HepG2 (cell line): ENCODE measurements around the gene STK32C. TPM values are rescaled to one million over a fixed set of nuclear protein-coding genes. Genes with fewer than 3 reads are reported as not detected.

Experiments
- ATAC-seq: fragments of 200-7000 bp; cut with Tn5 transposase; 3 replicates; pipeline ENCODE4 v1.9.1; 2020; ENCODE audit warnings: mild to moderate bottlenecking, moderate library complexity
- BruUV-seq: library from RNA; stranded (reverse); fragments of 400-500 nt; replicated peaks from 2 replicates; lab custom pipeline; 2021; lab: Mats Ljungman, UMichigan
- CTCF ChIA-PET: fragments of 300-600 bp; formaldehyde crosslinking; extraction: SDS; loops from one replicate; lab custom pipeline; 2021; ENCODE audit warnings: low total read pairs, inconsistent platforms, low intra/inter-chr PET ratio; lab: Yijun Ruan, JAX
- POLR2A ChIA-PET: fragments of 350-600 bp; sonication (Branson Sonifier 250); formaldehyde crosslinking; loops from one replicate; lab custom pipeline; 2020; ENCODE audit warnings: antibody characterized with exemption, inconsistent platforms; lab: Yijun Ruan, JAX
- DNase-seq: peaks from one replicate; pipeline ENCODE4 v3.0.0-alpha.2; 2015; ENCODE audit warnings: low spot score
- FAIRE-seq: peaks from 3 replicates; lab custom pipeline; 2011; peaks lifted over from hg19 to GRCh38; lab: Jason Lieb, UNC
- H2AFZ ChIP-seq: one replicate; pipeline ENCODE4 v1.6.1; 2011; ENCODE audit warnings: low read length, inconsistent platforms
- H3K27ac ChIP-seq: fragments of 300-600 bp; 3 replicates; pipeline ENCODE4 v1.8.0; 2011; ENCODE audit warnings: mixed run types, mild to moderate bottlenecking, mixed read lengths, low read length, inconsistent platforms; ENCODE audit not compliant: insufficient read depth; ENCODE audit errors: extremely low read length
- H3K27me3 ChIP-seq, 2 experiments: fragments of 200-600 bp in 1 of 2; 2 replicates in 1 of 2; 3 replicates in 1 of 2; pipeline versions ENCODE4 v1.6.0 to v1.8.0; 2011; ENCODE audit warnings: low read length in 2 of 2, mild to moderate bottlenecking in 2 of 2, moderate library complexity in 2 of 2, inconsistent platforms in 1 of 2; ENCODE audit not compliant: insufficient read depth in 2 of 2, control insufficient read depth in 1 of 2
- H3K36me3 ChIP-seq, 2 experiments: fragments of 200-600 bp in 1 of 2; replicated peaks in 1 of 2; 2 replicates in 1 of 2; 3 replicates in 1 of 2; pipeline versions ENCODE4 v1.5.1 to v1.8.0; 2011; ENCODE audit warnings: low read length in 2 of 2, inconsistent platforms in 1 of 2; ENCODE audit not compliant: insufficient read depth in 2 of 2, control insufficient read depth in 1 of 2
- H3K4me1 ChIP-seq: 2 replicates; pipeline ENCODE4 v1.5.1; 2012; ENCODE audit warnings: low read length, inconsistent platforms; ENCODE audit not compliant: insufficient read depth
- H3K4me2 ChIP-seq: 2 replicates; pipeline ENCODE4 v1.6.0; 2011; ENCODE audit warnings: low read depth, low read length, inconsistent platforms
- H3K4me3 ChIP-seq, 3 experiments: fragments of 200-600 bp in 1 of 3; sonication (generic), shearing (Covaris generic) in 1 of 3; replicated peaks in 1 of 3; 2 replicates each; pipeline ENCODE4 v1.5.1; 2011 to 2016; ENCODE audit warnings: low read length in 3 of 3, inconsistent platforms in 2 of 3, low read depth in 2 of 3, mild to moderate bottlenecking in 2 of 3, control low read depth in 1 of 3, mixed read lengths in 1 of 3; ENCODE audit not compliant: insufficient read depth in 1 of 3
- H3K79me2 ChIP-seq: one replicate; pipeline ENCODE4 v1.6.1; 2011; ENCODE audit warnings: low read length, inconsistent platforms; ENCODE audit not compliant: insufficient read depth
- H3K9ac ChIP-seq: 2 replicates; pipeline ENCODE4 v1.6.0; 2011; ENCODE audit warnings: mild to moderate bottlenecking, low read depth, low read length, inconsistent platforms; ENCODE audit not compliant: insufficient read depth
- H3K9me3 ChIP-seq: 2 replicates; pipeline ENCODE4 v1.5.1; 2012; ENCODE audit warnings: mild to moderate bottlenecking, low read length
- H4K20me1 ChIP-seq: 2 replicates; pipeline ENCODE4 v1.6.0; 2011; ENCODE audit warnings: inconsistent platforms, mild to moderate bottlenecking, low read length, moderate library complexity; ENCODE audit not compliant: insufficient read depth
- BATF2 ChIP-seq: sonication (generic); formaldehyde crosslinking; IDR thresholded peaks from 2 replicates; pipeline ENCODE4 v1.8.0; 2022; ENCODE audit warnings: mild to moderate bottlenecking, missing genetic modification reagents, moderate library complexity
- CEBPB ChIP-seq: IDR thresholded peaks from 2 replicates; pipeline ENCODE4 v1.6.1; 2011; ENCODE audit warnings: low read depth, low read length, improper control_type of control experiment, borderline replicate concordance
- HMGXB3 ChIP-seq: sonication (generic); formaldehyde crosslinking; IDR thresholded peaks from 2 replicates; pipeline ENCODE4 v1.4.0; 2020; ENCODE audit warnings: missing genetic modification reagents, borderline replicate concordance
- RAD51 ChIP-seq: fragments of 450-650 bp; IDR thresholded peaks from 2 replicates; pipeline ENCODE4 v1.6.1; 2016; ENCODE audit warnings: borderline replicate concordance
- SSRP1 ChIP-seq: IDR thresholded peaks from 2 replicates; pipeline ENCODE4 v1.6.1; 2016; ENCODE audit warnings: control low read depth
- ZNF513 ChIP-seq: sonication (generic); formaldehyde crosslinking; conservative IDR thresholded peaks from 2 replicates; pipeline ENCODE4 v1.5.0; 2020; ENCODE audit warnings: missing genetic modification reagents
- ZNF724P ChIP-seq: sonication (generic); formaldehyde crosslinking; IDR thresholded peaks from 2 replicates; pipeline ENCODE4 v1.8.0; 2022; ENCODE audit warnings: missing genetic modification reagents, borderline replicate concordance
- ZNF780A ChIP-seq: sonication (generic); formaldehyde crosslinking; IDR thresholded peaks from 2 replicates; pipeline ENCODE4 v1.8.0; 2022; ENCODE audit warnings: mild to moderate bottlenecking, missing genetic modification reagents, moderate library complexity
- WGBS: methylation state at CpG from one replicate; pipeline ENCODE4 v1.1.6; 2017; ENCODE audit warnings: low lambda C conversion rate; 5-methylcytosine and 5-hydroxymethylcytosine counted together
- in situ Hi-C: cut with HindIII; loops from 2 replicates; pipeline ENCODE4 v1.10.0; 2017; ENCODE audit warnings: low pct_unique_long_range_greater_than_20kb; ENCODE audit not compliant: extremely low pct_ligation_motif_present
- intact Hi-C: fragments of 100-400 bp; cut with micrococcal nuclease; formaldehyde crosslinking; loops from one replicate; pipeline ENCODE4 v1.10.0; 2022; ENCODE audit not compliant: unreplicated experiment
- polyA plus RNA-seq, 8 experiments: library from polyadenylated mRNA; depleted of rRNA in 3 of 8; stranded (reverse) in 7 of 8; unstranded in 1 of 8; fragments of >200 nt; fragmentation: Illumina TruSeq in 4 of 8; extraction: Trizol in 4 of 8; gene quantifications; 2 replicates each; pipeline versions ENCODE4 v1.2.1 to v1.2.3, GENCODE V29; 2011 to 2016; ENCODE audit warnings: low read depth in 4 of 8, missing spikeins in 1 of 8, mixed read lengths in 1 of 8; ENCODE audit not compliant: insufficient read depth in 1 of 8
- total RNA-seq, 5 experiments: library from RNA; depleted of rRNA; stranded (reverse); fragments of >200 nt; fragmentation: Illumina TruSeq; extraction: Trizol; gene quantifications; 2 replicates each; pipeline ENCODE4 v1.2.3, GENCODE V29; 2016; ENCODE audit warnings: low read depth in 1 of 5
- TF ChIP-seq, protein P1 (sequence below): IDR thresholded peaks from 2 replicates; pipeline ENCODE4 v1.6.1; 2016; ENCODE audit warnings: missing compliant biosample characterization, missing genetic modification reagents, borderline replicate concordance
- TF ChIP-seq, protein P2 (sequence below): sonication (generic); formaldehyde crosslinking; IDR thresholded peaks from 2 replicates; pipeline ENCODE4 v1.5.0; 2020; ENCODE audit warnings: missing genetic modification reagents
- TF ChIP-seq, protein P3 (sequence below): sonication (generic); formaldehyde crosslinking; IDR thresholded peaks from 2 replicates; pipeline ENCODE4 v1.4.0; 2020; ENCODE audit warnings: missing genetic modification reagents, mild to moderate bottlenecking, borderline replicate concordance
- TF ChIP-seq, protein P4 (sequence below): sonication (generic); formaldehyde crosslinking; IDR thresholded peaks from 2 replicates; pipeline ENCODE4 v1.8.1; 2023; ENCODE audit warnings: mild to moderate bottlenecking, missing genetic modification reagents

Gene STK32C
- total and polyA plus RNA-seq, 2 of the 13 experiments (the other 11 are each of a cell fraction or from before 2014, with no cell fraction given) = 10.9 to 19.4 TPM

DNA sequence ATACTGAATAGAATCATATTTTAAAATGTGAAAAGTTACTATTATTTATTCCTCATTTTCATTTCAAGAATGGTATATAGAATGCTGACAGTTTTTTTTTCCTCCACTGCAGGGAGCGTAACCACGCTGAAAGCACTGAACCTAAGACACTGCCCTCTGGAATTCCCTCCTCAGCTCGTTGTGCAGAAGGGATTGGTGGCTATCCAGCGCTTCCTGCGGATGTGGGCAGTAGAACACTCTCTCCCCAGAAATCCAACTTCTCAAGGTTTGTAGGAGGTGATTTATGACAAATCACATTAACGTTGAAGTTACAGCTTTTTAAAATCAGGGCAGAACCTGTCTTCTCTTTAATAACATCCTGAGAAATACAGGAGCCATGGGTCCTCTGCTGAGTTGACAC lies 36.6 kb upstream of the STK32C start:
- Histone ChIP-seq H3K27me3 (no peaks in the 10 kb centered on the region), H3K79me2 (no peaks in the 10 kb centered on the region), H3K4me1 (peaks cover 18% of the 10 kb centered on the region), H4K20me1 (no peaks in the 10 kb centered on the region), H3K27ac (no peak overlapping the region), H3K4me2 (no peak overlapping the region), H2AFZ (no peak overlapping the region), H3K4me3 (no peak overlapping the region), H3K9ac (no peak overlapping the region), H3K9me3 (no peaks in the 10 kb centered on the region), H3K36me3 (peaks cover 0 to 3% of the 10 kb centered on the region in 2 experiments; a peak in 1 of 5 replicates)
- CTCF ChIA-PET = no interaction called here
- DNase-seq = no peak
- ATAC-seq = no peak
- in situ Hi-C loops = no loop called here
- no peak for FAIRE-seq
- WGBS = 93% methylated on average over 6 of the region's 6 CpGs
- POLR2A ChIA-PET = no interaction called here
- no TSS peak for BruUV-seq
- intact Hi-C loops = no loop called here
- TF ChIP-seq ZNF513 (CRISPR knock-in tag) (no peak), ZNF724P (CRISPR knock-in tag) (no peak), RAD51 (no peak), BATF2 (CRISPR knock-in tag) (no peak), HMGXB3 (no peak), ZNF780A (no peak), SSRP1 (CRISPR knock-in tag) (no peak), CEBPB (no peak)
- TF ChIP-seq, protein P1, sequence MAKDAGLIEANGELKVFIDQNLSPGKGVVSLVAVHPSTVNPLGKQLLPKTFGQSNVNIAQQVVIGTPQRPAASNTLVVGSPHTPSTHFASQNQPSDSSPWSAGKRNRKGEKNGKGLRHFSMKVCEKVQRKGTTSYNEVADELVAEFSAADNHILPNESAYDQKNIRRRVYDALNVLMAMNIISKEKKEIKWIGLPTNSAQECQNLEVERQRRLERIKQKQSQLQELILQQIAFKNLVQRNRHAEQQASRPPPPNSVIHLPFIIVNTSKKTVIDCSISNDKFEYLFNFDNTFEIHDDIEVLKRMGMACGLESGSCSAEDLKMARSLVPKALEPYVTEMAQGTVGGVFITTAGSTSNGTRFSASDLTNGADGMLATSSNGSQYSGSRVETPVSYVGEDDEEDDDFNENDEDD (CRISPR knock-in tag) = no peak
- TF ChIP-seq, protein P2, sequence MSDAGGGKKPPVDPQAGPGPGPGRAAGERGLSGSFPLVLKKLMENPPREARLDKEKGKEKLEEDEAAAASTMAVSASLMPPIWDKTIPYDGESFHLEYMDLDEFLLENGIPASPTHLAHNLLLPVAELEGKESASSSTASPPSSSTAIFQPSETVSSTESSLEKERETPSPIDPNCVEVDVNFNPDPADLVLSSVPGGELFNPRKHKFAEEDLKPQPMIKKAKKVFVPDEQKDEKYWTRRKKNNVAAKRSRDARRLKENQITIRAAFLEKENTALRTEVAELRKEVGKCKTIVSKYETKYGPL (CRISPR knock-in tag) = no peak
- TF ChIP-seq, protein P3, sequence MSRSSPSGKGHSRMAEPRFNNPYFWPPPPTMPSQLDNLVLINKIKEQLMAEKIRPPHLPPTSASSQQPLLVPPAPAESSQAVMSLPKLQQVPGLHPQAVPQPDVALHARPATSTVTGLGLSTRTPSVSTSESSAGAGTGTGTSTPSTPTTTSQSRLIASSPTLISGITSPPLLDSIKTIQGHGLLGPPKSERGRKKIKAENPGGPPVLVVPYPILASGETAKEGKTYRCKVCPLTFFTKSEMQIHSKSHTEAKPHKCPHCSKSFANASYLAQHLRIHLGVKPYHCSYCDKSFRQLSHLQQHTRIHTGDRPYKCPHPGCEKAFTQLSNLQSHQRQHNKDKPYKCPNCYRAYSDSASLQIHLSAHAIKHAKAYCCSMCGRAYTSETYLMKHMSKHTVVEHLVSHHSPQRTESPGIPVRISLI = no peak
- TF ChIP-seq, protein P4, sequence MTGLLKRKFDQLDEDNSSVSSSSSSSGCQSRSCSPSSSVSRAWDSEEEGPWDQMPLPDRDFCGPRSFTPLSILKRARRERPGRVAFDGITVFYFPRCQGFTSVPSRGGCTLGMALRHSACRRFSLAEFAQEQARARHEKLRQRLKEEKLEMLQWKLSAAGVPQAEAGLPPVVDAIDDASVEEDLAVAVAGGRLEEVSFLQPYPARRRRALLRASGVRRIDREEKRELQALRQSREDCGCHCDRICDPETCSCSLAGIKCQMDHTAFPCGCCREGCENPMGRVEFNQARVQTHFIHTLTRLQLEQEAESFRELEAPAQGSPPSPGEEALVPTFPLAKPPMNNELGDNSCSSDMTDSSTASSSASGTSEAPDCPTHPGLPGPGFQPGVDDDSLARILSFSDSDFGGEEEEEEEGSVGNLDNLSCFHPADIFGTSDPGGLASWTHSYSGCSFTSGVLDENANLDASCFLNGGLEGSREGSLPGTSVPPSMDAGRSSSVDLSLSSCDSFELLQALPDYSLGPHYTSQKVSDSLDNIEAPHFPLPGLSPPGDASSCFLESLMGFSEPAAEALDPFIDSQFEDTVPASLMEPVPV = no peak
